ENCODE measurements around the gene LONRF2. TPM values are rescaled to one million over a fixed set of nuclear protein-coding genes. Genes with fewer than 3 reads are reported as not detected.

The LONRF2 gene
- total and polyA plus RNA-seq, 8 donors, result 2.5 to 4.6 (median 3.4) TPM

- DNase-seq, result no peak
Measured at GRCh38 chr2:100281521-100282438, 40.5 kb downstream of the LONRF2 start.

GRCh38 chr2:100279586-100280534, 42.4 kb downstream of the LONRF2 start:
- H3K27ac ChIP-seq, result no peak overlapping the region
- intact Hi-C loops (cut with DNase I), result no loop called here
- H3K4me1 ChIP-seq, result no peaks in the 10 kb centered on the region
- no peak overlapping the region for H3K4me3 ChIP-seq
- TF ChIP-seq CTCF (IDR thresholded peaks at IDR 0.05), result no peak
- DNase-seq (no peak), ATAC-seq (no peak)
- H3K27me3 ChIP-seq, result no peaks in the 10 kb centered on the region
- H3K9me3 ChIP-seq, result no peaks in the 10 kb centered on the region
- no peaks in the 10 kb centered on the region for H3K36me3 ChIP-seq

More at GRCh38 chr2:100281521-100282438, 40.5 kb downstream of the LONRF2 start:
- Histone ChIP-seq H3K27ac (no peak overlapping the region), H3K4me3 (no peak overlapping the region), H3K9me3 (no peaks in the 10 kb centered on the region), H3K36me3 (no peaks in the 10 kb centered on the region), H3K4me1 (no peaks in the 10 kb centered on the region), H3K27me3 (no peaks in the 10 kb centered on the region)
- intact Hi-C loops (cut with DNase I), result no loop called here
- ATAC-seq, result no peak
- no peak for TF ChIP-seq CTCF (IDR thresholded peaks at IDR 0.05)

- H3K27ac ChIP-seq, result no peak overlapping the region
Measured at GRCh38 chr2:100278986-100279385, 43.3 kb downstream of the LONRF2 start.

GRCh38 chr2:100278501-100278900, 43.8 kb downstream of the LONRF2 start:
- H3K27ac ChIP-seq, result no peak overlapping the region
- intact Hi-C loops (cut with DNase I), result no loop called here
- H3K27me3 ChIP-seq, result no peaks in the 10 kb centered on the region
- no peak for ATAC-seq
- DNase-seq, result no peak
- no peak for TF ChIP-seq CTCF (IDR thresholded peaks at IDR 0.05)
- no peaks in the 10 kb centered on the region for H3K36me3 ChIP-seq
- no peaks in the 10 kb centered on the region for H3K4me1 ChIP-seq
- no peak overlapping the region for H3K4me3 ChIP-seq
- no peaks in the 10 kb centered on the region for H3K9me3 ChIP-seq

More at GRCh38 chr2:100278986-100279385, 43.3 kb downstream of the LONRF2 start:
- no peak for ATAC-seq
- Histone ChIP-seq H3K4me1 (no peaks in the 10 kb centered on the region), H3K27me3 (no peaks in the 10 kb centered on the region), H3K36me3 (no peaks in the 10 kb centered on the region), H3K4me3 (no peak overlapping the region), H3K9me3 (no peaks in the 10 kb centered on the region)
- TF ChIP-seq CTCF (IDR thresholded peaks at IDR 0.05), result no peak
- no peak for DNase-seq
- intact Hi-C loops (cut with DNase I), result no loop called here

Data from left lung (tissue), 10 donors.